Fibroblast of skin of scalp (primary cell): ENCODE measurements around the gene ACBD4.
"Not testable (repeated sequence)": the region's sequence is repeated elsewhere in the genome, so short reads cannot be mapped to it uniquely, and the experiment has no call there.

Experiments used
- DNase-seq: peaks from one replicate; pipeline ENCODE4 v3.0.0-alpha.2; 2013

The ACBD4 gene

DNA sequence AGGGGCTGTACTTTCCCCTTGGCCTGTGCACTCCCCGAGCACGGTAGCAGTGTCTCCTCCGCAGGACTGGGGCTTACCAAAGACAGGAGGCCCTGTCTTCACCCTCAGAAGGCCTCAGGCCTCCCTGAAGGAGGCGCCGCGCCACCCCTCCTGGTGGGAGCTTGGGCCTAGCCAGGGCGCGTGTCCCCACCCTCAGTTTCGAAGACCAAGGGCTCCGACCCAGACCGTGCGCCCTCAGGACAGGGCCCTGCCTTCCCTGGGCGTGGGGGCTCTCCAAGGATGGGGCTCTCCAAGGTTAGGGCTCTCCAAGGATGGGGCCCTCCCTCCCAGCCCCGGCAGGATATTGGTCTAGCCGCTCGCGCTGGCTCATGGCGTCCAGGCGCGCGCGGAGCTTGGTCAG lies 14.9 kb upstream of the ACBD4 start:
- DNase-seq: no peak

DNA sequence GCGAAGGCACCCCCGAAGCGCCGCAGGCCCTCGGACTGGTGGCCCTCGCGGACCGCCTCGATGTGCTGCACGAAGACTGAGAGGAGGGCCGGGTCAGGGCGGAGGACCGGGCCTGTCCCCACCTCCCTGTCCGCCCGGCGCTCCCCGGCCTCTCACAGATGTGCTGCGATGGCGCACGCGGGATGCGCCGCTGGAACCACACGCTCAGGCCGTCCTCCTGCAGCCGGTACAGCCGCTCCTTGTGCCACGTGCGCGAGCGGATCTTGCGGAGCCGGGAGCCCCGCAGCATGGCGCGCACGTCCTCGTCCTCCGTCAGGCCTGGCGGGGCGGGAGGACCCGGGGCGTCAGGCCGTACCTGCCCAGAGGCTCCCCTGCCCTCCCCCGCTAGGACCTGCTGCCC lies 14.4 kb upstream of the ACBD4 start:
- no peak for DNase-seq

DNA sequence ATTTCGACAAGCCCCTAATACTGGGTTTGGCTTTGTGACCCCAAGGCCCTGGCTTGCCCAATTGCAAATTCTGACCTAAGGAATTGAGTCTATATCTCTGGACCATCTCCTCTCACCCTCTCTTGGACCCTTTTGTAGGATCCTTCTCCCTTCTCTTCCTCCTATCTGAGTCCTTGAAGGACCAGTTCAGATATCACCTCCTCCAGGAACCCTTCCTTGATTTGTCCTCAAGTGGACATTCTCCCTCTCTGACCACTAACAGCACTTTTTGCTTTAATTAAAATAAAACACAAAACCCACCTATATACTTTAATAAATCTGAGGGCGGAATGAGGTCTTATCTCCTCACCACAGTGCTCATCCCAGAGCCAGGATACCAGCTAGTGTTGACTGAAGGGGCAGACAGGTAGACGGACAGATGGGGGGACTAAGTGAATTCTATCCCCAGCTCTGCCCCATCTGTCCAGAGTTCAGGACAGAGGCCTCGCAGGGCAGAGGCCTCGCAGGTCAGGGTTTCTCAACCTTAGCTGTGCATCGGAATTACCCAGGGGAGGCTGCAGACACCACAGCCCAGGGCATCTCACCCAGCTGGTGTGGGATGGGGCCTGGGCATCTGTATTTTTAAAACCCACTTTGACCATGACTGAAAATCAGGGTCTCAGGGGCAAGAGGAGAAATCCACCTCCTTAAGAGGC lies 12.3 kb upstream of the ACBD4 start:
- no peak for DNase-seq

DNA sequence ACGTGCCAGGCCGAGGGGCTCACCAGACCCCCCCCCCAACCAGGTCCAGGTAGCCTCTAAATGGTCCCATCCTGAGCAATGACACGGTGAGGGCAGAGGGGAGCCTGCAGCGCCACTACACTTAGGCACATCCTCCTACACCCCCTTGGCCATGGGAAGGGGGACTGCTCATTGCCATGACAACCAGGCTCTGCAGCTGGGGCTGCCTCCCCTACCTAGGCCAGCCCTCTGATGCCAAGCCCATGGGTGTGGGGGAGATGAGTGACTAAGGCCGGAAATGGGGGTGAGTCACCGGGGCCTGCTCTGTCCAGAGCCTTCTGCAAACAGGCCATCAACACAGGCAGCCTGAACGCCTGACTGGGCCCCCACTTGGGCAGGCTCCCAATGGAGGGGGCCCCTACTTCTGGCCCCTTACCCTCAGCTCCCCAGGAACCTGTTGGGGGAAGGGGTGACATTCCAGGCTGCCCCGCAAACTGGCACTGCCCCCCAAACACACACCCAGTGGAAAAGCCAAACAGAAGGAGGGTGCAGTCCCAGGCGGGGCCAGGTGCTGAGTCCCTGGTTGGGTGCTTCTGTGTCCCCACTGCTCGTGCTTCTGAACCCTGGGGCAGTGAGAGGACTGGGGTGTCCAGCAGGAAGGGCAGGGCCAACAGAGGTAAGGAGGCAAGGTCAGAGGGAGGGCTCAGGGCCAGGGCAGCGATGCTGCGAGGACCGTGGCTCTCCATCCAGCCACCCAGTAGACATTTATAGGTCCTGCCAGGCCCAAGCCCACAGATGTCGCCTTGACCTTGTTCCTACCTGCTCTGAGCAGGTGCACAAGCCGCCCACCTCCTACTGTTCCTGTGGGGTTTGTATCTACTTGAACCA lies 11.3 kb upstream of the ACBD4 start:
- DNase-seq: peak; percentile 85

DNA sequence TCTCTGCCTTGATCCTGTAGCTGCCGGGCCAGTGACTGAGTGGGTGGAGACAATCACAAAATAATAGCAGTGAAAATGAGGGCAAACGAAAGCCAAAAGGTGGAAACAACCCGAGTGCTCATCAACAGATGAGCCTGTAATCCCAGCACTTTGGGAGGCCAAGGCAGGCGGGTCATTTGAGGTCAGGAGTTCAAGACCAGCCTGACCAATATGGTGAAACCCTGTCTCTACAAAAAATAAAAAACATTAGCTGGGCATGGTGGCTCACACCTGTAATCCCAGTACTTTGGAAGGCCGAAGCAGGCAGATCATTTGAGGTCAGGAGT lies 10.7 kb upstream of the ACBD4 start:
- DNase-seq: not testable (repeated sequence)

DNA sequence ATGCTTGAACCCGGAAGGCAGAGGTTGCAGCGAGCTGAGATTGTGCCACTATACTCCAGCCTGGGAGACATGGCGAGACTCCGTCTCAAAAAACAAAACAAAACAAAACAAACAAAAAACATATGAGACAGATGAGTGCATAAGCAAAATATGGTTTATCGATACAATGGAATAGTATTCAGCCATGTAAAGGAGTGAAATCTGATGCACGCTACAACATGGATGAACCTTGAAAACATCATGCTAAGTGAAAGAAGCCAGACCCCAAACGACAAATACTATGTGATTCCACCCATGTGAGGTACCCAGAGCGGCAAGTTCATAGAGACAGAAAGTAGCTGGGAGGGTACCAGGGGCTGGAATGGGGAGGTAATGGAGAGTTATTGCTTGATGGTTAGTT lies 10.0 kb upstream of the ACBD4 start:
- DNase-seq: no peak

DNA sequence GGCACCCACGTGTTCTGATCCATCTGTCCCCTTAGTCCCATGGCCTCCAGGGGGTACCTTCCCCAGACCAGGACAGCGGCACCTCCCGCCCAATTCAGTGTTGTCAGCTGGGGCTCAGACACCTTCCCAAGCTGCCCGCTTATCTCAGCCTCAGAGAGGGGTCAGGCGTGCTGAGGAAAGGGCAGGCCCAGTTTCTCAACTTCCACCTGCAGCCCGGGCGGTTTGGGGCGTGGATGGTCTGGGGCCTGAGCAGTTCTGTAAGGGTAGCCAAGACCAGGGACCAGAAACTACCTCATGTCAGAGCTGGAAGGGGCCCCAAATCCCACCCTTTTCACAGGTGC lies 8.3 kb upstream of the ACBD4 start:
- no peak for DNase-seq

DNA sequence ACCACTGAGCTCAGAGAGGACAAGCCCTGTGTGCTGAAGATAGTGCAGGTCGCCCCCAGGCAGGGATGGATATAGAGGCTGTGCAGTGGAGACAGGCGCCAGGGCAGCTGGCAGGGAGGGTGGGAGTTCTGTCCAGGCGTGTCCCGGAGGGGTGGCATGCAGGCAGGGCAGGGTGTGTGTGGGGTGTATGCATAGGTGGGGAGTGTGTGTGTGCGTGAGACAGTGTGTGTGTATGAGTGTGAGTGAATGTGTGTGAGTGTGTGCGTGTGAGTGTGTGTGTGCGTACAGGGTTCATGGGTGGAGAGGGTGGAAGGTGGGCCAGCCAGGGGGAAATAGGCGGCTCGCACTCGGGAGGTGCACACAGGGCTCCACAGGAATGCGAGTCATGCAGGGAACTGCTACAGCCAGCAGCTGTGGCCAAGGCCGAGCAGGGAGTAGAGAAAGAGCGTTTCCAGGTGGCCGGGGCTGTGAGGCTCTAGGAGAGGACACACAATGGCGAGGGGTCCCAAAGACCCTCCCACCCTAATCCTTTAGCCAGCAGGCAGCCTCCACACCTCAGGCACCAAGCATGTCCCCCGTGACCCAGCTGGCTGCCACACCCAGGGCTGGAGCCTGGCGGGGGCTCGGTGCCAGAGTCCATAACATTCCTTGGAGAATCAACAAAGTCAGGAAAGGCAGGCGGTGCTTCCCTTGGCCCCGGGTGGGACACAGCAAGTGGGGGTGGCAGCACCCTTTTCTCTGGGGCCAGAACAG lies 7.8 kb upstream of the ACBD4 start:
- DNase-seq: peak; percentile 41

DNA sequence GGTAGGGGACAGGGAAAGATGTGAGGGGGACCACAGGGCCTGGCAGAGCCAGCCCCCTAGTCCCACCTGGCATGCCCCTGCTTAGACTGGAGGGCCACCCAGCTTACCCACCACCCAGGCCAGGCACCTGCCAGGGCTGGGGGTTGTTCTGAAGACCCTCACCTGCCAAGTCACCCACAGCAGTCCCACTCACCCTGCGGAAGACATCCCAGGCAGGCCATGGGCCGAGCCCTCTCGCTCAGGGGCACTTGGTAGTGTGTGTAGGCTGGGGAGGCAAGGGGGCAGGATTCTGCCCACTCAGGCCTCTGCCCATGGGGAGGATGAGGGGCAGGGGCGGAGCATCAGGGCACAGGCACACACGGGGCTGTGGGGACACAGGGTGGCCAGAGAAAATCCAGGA lies 7.2 kb upstream of the ACBD4 start:
- DNase-seq: no peak

DNA sequence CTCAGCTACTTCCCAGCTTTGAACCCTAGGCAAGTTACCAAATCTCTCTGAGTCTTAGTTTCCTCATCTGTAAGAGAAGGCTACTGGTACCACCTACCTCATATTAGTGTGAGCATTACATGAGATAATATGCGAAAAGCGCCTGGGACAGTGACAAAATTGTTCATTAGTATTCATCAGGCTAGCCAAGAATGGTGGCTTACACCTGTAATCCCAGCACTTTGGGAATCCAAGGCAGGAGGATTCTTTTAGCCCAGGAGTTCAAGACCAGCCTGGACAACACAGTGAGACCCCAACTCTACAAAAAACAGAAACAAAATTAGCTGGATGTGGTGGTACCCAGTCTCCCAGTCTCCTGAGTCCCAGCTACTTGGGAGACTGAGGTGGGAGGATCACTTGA lies 6.5 kb upstream of the ACBD4 start:
- DNase-seq: no peak

DNA sequence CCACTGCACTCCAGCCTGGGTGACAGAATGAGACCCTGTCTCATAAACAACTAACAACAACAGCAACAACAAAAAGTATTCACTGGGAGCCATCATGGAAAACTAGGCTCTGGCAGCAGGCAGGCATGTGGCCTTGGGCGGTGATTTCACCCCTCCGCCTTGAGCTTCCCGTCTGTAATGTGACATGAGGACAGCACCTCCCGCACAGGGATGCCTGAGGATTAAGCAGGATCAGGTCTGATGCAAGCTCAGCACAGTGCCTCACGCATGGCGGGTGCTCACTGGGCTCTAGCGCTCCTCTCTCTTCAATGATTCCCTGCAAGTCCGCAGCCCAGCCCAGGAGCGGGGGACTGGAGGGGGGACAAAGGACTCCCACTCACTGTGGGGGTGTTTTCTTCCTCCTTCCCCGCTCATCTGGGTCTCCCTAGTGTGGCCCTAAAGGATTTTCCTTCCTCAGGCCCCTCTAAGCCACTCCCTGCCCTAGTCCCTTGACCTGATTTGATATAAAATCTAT lies 6.0 kb upstream of the ACBD4 start:
- DNase-seq: peak; percentile 53

DNA sequence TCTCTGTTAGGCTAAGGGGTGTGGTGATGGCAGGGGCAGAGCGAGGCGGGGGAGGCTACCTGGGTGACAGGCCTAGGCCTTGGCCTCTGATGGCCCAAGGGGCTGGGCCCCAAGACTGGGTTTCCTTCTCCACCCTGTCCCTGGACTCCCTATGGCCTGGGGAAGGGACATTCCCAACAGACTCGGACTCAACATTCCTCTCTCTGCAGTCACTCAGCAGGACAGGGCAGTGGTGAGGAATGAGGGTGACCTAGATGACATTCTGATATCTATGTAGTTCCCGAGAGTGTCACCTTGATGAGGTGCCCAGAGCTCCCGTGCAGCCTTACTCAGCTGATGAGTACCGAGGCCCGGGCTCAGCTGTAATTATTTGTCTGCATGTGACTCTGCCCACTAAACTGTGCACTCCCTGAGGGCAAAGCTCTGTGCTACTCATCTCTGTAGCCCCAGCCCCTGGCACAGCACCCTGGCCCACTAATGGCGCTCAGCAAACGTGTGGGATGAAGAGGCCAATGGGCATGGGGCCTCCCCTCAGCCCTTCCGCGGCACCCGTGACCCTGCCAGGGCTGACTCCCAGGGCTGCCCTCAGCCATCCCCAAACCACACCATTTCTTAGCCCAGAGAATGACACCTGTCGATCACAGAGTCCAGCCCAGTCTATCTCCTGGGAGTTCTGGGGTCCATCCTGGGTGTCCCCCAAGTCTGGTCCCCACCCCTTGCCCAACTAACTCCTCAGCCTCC lies 5.4 kb upstream of the ACBD4 start:
- no peak for DNase-seq

DNA sequence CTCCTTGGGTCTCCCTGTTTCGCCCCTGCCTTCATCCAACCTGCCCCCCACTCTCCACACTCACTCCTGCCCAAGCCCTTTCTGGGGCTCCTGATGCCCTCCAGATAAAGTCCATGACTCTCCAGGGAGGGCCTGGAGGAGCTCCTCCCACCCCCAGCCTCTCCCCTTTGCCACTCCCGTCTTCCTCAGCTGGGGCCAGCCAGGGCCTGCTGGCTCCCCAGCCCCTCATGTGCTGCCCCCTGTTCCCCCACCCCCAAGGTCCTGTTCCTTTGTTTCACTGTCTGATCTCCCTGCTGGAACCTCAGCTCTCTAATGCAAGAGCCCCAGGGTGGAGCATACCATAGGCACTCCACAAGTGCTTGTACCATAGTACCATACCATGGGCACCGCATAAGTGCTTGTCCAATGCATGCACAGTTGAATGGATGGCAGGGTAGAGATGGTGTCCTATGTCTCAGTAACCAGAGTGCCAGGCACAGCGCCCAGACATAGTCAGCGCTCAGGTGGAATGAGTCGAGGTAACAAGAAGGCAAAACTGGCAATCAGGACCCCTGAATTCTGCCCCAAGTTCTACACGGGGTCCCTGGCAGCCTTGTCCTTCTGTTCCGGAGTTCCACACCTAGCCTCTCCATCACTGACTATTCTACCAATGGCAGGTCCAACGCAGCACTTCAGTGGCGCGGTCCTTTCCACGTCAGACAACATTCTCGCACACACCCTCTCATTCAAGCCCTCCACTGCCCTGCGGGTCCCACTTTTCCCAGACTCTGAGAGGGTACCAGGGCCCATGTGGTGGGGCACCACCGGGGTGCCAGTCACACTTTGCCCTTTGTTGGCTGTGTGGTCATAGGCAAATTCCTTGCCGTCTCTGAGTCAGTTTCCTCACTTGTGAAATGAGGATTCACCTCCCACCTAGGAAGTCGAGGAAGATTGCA lies 4.5 kb upstream of the ACBD4 start:
- DNase-seq: no peak

DNA sequence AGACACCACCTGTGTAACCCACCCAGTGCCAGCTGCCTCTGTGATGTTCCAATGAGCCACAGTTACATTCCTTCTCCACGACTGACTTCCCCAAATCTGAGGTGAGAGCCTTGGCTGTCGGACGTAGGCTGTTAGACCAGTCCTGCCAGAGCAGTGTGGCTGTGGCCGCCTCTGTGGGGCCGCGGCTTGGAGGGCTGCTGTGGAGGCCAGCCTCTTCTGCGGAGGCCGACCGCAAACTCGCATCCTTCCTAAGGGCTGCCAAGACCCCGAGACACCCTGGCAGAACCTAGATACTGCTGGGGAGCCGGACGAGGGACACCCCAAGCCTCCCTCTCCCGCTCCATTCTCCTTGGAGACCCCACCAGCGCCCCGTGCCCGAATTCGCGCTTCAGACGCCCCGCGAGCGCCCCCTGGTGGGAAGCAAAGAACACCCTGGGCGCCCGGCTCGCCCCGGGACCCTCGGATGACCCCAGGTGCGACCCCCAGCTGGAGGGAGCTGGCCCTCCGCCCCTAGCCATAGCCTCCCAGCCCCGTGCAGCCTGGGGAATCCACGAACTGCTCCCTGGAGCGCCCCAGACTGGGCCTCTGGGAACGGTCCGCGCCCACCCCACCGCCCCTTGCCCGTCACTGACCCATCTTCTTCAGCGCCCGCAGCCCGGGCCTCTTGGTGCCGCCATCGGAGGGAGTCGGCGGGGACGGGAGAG lies 3.7 kb upstream of the ACBD4 start:
- DNase-seq: peak; percentile 40

DNA sequence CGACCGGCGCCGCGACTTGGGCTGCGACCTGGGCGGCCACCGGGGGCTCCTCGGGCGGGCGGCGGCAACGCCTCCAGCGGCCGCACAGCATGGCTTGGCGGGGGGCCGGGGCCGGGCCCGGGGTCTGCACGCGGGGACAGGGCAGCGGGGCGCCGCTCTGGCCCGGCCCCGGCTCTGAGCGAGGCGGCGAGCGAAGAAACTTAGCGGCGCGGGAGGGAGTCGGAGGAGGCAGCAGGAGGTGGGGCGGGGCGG lies 3.2 kb upstream of the ACBD4 start, which contains the start of gene PLCD3:
Gene PLCD3 (minus strand): TSS at position 196 of the 252 bp plus-strand sequence. CDS start 105 bp downstream, at position 91.
- DNase-seq: no peak

DNA sequence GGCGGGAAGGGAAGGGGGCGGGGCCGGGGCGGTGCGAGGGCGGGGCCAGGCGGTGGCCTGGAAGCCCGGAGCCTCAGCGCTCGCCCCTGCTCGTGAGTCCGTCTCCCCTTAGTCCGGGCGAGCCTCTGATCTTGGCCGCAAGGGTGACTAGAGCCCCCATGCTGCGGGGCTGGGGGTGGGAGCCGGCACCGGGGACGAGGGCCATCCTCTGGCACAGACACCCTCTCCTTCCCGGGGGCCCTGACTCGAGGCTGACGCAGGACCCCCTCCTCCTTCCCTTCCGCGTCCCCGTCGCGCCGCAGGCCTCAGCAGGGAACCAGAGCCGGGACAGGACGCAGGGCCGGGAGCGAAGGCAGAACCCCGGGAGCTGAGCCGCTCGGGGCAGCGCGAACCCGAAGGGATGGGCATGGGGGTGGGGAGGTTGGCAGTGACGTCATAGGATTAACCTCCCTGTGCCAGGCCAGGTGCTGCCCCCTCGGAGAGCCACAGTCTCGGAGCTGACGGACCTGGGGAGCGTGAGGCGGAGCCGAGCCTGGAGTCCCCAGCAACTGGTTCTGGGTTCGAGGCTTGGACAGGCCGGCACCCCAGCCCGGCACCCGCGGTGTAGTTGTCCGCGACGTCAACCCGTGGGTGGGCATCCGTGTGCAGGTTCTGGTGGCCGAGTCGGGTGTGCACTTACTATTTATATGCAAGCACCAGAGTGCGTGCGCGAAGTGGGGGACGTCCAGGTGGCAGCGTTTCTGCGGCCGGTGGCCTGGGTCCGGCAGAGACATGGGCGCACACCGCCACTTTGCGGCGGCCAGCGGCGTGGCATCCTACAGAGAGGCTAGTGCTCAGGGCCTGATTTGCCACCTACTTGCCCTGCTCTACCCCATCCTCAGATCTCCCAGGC lies 2.7 kb upstream of the ACBD4 start:
- DNase-seq: peak; percentile 80

DNA sequence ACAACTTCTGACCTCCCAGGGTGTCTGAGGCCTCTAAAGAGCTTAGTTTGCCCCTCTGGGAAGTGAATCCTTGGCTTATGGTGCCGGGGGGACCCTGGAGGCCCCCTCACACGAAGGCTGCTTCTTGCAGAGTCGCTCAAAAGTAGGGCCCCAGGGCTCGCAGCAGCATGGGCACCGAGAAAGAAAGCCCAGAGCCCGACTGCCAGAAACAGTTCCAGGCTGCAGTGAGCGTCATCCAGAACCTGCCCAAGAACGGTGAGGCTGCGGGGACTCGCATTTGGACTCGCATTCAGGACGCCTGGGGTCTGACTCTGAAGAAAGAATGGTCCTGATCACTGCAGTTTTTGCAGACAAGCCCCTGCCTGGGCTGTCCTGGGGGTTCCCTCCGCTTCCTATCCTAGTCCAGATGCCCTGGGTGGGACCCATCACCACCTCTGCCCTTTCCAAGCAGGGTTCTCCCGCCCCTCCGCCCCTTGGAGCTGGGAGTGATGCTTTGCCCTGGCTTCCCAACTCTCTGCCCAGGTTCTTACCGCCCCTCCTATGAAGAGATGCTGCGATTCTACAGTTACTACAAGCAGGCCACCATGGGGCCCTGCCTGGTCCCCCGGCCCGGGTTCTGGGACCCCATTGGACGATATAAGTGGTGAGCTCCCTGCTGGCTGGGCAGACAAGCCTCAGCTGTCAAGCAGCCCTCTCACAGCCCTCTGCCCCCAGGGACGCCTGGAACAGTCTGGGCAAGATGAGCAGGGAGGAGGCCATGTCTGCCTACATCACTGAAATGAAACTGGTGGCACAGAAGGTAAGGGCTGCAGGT lies 698 bp downstream of the ACBD4 start:
- DNase-seq: no peak

DNA sequence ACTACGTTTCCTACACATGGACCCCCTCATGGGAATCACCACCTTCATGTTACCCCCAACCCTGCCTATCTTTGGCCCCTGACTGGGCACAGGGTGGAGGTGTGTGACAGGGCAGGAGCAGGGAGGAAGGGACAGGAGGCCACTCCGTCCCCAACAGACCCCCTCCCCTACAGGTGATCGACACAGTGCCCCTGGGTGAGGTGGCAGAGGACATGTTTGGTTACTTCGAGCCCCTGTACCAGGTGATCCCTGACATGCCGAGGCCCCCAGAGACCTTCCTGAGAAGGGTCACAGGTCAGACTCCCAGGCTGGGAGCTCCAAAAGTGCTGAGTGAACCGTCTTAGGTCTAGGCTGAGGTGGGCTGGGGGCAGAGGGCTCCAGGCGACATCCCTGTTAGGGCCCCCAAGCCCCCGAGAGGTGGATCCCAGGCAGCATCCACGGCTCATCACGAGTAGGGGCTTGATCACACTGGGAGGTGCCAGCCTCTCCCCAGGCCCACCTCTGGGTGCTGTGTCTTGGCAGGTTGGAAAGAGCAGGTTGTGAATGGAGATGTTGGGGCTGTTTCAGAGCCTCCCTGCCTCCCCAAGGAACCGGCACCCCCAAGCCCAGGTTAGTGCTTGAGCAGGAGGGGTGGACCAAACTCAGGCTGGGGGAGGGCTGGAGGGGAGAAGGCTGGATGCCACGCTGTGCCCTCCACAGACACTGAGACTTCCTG lies 1.5 kb downstream of the ACBD4 start:
- no peak for DNase-seq
